Epidermal melanocyte (primary cell): ENCODE results near the gene PECR.
"Not testable (repeated sequence)": the region's sequence is repeated elsewhere in the genome, so short reads cannot be mapped to it uniquely, and the experiment has no call there.

Experiments
- DNase-seq: peaks from one replicate; pipeline ENCODE4 v3.0.0; 2011; ENCODE audit warnings: low spot score; ENCODE audit not compliant: insufficient read length

The PECR gene

DNA sequence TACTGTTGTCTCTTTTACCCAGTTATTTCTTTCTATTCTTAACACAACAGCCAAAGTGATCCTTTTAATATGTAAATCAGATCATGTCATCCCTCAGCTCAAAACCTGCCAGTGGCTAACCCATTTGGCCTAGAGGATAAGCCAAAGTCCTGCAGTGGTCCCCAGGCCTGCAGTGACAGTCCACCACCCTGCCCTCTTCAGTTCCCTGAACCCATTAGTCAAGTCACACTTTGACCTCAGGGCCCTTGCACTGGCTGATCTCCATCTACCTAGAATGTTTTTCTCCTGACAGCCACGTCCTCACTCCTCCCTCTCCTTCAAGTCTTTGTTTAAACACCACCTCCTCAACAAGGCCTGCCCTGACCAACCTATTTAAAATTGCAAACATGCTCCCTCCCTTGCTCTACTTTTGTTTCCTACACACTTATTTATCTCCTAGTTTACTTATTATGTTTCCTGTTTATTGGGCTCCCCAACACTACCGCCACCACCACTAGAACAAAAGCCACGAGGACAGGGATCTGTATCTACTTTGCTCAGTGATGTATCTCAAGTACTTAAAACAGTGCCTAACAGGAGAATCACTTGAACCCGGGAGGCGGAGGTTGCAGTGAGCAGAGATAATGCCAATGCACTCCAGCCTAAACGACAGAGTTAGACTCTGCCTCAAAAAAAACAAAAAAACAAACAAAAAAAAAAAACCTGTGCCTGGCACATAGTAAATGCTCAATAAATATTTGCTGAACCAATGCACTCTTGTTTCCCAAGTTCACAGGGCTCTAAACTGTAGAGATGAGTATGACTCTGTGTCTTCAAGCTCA, 77.5 kb downstream of the PECR start:
- DNase-seq, result no peak

DNA sequence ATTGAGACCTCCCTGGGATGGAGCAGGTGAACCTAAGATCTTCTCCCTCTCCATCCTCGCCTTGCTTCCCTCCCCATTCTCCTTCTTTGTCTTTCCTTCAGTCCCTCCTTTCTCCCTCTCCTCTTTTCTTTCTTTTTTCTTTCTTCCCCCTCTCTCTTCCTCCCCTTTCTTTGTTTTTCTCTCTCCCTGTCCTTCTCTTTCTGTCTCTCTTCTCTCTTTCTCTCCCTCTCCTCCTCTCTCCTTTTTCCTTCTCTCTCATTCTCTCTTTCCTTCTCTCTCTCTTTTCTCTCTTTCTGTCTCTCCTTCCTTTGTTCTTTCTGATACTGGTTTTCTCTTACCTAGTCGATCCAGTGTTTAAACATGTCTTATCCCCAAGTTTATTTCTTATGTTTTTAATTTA, 78.9 kb downstream of the PECR start:
- DNase-seq, result no peak

DNA sequence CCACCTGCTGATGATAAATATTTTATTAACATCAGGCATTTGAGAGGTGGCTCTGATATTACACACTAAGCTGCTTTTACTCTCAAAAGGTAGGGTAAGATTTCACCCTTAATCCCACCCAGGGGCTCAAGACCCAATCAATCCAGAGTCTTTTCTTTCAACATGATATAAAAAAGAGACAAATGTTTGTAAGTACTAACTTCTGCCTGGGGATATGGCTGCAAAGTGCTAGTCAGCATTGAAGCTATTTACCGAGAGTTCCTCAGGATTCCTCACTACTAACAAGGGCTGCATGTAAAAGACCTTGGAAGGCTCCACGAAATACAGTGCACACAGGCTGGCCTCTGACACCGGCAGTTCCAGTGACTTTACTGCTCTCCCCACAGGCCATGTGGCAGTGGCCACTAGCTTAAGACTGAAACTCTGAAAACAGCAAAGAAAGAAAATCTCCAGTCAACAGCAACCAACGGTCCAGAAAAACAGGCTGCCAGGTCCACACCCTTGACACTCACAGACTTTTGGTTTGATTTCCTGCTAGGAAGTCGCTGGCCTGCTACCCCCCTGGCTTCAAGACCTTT, 79.4 kb downstream of the PECR start:
- no peak for DNase-seq

DNA sequence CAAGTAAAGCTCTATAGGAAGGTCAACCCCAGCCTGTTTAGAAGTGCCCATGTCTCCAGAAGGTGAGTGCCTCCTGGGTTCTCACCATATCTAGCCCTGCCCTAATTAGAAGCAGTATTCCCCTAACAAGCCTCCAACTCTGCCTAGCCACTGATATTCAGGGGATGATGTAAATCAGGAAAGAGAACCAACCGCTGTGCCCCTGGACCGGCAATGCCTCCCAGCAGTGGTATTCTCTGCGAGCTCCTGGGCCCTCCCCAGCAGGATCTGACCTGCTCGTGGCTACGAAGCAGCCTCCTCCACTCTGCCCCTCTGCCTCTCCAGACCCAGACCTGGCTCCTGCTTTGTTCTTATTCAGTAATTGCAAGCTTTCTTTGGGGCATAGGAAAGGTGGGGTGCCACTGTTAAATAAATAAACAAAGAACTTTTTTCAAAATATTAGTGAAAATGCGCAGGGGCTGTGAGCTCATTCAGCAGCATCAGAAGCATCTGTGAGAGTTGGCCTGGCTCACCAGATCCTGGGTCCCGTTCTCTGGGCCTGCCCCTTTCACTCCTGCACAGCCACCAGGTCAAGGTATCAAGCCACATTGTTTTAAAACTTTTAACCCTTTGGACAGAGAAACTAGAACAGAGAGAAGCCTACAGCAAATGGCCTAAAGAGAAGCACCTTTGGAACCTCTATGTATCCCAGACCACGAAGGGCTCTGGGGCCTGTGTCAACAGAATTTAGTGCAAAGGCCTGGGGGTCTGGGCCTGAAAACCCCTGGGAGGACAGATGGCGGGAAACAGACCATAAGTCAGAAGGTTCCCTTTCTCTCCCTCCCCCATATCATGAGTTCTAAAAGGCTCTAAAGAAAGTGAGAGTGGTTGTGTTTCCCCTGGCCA, 80.2 kb downstream of the PECR start:
- no peak for DNase-seq

DNA sequence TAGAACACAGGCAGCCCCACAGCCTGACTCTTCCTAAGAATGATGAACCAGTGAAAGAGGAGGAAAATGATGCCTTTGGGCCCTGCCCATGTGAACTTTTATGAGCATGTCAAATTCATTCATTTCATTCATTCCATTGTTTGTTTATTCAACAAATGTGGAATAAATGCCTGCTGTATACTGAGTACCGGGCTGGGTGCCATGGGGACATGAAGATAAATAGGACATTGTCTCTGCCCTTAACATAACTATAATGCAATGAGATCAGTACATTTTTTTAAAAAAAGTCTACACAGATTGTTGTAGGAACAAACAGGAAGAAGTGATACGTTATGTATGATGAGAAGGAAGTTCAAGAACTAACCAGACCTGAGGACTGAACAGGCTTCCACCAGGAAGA, 83.0 kb downstream of the PECR start:
- DNase-seq, result peak; percentile 50

DNA sequence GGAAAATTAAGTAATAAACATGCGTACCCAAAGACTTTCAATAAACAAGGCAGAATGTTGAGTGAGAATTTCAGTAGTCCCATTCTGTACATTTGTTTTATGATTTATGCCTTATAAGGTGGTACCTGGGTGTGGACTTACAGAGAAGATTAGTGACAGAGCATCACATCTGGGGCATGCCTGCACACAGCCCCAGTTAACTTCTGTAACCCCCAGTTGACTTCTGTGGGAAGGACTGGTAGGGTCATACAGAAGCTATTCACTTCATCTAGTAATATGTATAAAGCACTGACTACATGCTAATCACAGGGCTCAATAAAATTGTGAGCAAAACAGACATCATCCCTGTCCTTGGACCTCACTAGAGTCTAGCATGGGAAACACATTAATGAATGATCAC, 84.4 kb downstream of the PECR start:
- no peak for DNase-seq

DNA sequence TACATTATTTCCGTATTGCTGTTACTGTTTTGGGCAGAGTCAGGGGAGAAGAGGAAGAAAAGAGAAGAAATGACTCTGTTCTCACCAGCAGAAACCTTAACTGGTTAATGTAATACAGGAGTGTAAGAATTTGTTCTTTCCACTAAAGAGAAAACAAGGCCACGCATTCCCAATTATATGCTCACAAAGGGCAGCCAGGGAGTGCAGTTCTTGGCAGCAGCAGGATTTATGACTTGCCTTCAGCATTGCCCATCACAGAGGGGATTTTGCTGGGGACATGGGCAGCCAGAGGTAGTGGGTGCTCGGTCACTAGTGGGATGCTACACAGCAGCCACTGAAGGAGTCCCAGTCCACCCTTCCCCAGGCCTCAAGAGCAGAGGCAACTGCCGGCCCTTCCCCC, 86.7 kb downstream of the PECR start:
- no peak for DNase-seq

DNA sequence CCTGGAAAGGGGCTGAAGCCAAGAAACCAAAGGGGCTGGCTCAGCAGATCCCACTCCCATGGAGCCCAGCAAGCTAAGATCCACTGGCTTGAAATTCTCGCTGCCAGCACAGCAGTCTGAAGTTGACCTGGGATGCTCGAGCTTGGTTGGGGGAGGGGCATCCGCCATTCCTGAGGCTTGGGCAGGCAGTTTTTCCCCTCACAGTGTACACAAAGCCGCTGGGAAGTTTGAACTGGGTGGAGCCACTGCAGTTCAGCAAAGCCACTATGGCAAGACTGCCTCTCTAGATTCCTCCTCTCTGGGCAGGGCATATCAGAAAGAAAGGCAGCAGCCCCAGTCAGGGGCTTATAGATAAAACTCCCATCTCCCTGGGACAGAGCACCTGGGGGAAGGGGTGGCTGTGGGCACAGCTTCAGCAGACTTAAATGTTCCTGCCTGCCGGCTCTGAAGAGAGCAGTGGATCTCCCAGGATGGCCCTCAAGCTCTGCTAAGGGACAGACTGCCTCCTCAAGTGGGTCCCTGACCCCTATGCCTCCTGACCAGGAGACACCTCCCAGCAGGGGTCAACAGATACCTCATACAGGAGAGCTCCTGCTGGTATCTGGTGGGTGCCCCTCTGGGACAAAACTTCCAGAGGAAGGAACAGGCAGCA, 92.9 kb downstream of the PECR start:
- not testable (repeated sequence) for DNase-seq
